WTC11 (cell line): ENCODE data around the gene SRSF2. TPM values are rescaled to one million over a fixed set of nuclear protein-coding genes. Genes with fewer than 3 reads are reported as not detected.

ENCODE experiments used
- ATAC-seq: fragments of 200-7000 bp; cut with Tn5 transposase; 2 replicates; pipeline ENCODE4 v1.10.0; 2021; ENCODE audit warnings: mild to moderate bottlenecking, moderate library complexity
- CTCF ChIA-PET: fragments of 300-600 bp; sonication (Branson Sonifier 250); formaldehyde crosslinking; loops from one replicate; lab custom pipeline; 2021; ENCODE audit warnings: antibody characterized with exemption; lab: Charles Lee
- POLR2A ChIA-PET: fragments of 350-600 bp; sonication (Branson Sonifier 250); formaldehyde crosslinking; loops from one replicate; lab custom pipeline; 2021; ENCODE audit warnings: antibody characterized with exemption; lab: Charles Lee
- DNase-seq: peaks from one replicate; pipeline ENCODE4 v3.0.0; 2021; ENCODE audit warnings: low spot score
- H3K27ac Mint-ChIP-seq: 2 replicates; pipeline ENCODE4 v1.8.0; 2021; ENCODE audit warnings: mixed read lengths
- H3K27me3 Mint-ChIP-seq: 2 replicates; pipeline ENCODE4 v1.8.0; 2021; ENCODE audit warnings: low read depth, mild to moderate bottlenecking, moderate library complexity, mixed read lengths
- H3K36me3 Mint-ChIP-seq: 2 replicates; pipeline ENCODE4 v1.8.0; 2021; ENCODE audit warnings: mixed read lengths
- H3K4me1 Mint-ChIP-seq: 2 replicates; pipeline ENCODE4 v1.8.0; 2022; ENCODE audit warnings: mixed read lengths
- H3K4me3 Mint-ChIP-seq: 2 replicates; pipeline ENCODE4 v1.8.0; 2021; ENCODE audit warnings: mild to moderate bottlenecking, moderate library complexity, mixed read lengths
- H3K9me3 Mint-ChIP-seq: 2 replicates; pipeline ENCODE4 v1.8.0; 2021; ENCODE audit warnings: mixed read lengths
- ELF4 ChIP-seq: sonication (generic); formaldehyde crosslinking; IDR thresholded peaks from 2 replicates; pipeline ENCODE4 v1.8.1; 2022; ENCODE audit warnings: low read depth, mild to moderate bottlenecking, moderate library complexity, missing genetic modification reagents
- EMX1 ChIP-seq: fragments of 250-450 bp; sonication (Bioruptor Pico); IDR thresholded peaks from 2 replicates; pipeline ENCODE4 v1.8.0; 2021; ENCODE audit warnings: mild to moderate bottlenecking
- FOXJ3 ChIP-seq: sonication (generic); formaldehyde crosslinking; IDR thresholded peaks from 2 replicates; pipeline ENCODE4 v1.9.0; 2021; ENCODE audit warnings: missing genetic modification reagents, mild to moderate bottlenecking, borderline replicate concordance
- FOXP1 ChIP-seq: sonication (generic); formaldehyde crosslinking; IDR thresholded peaks from 2 replicates; pipeline ENCODE4 v1.8.0; 2022; ENCODE audit warnings: missing genetic modification reagents, mild to moderate bottlenecking, moderate library complexity, borderline replicate concordance
- JAZF1 ChIP-seq: fragments of 250-450 bp; sonication (Bioruptor Pico); IDR thresholded peaks from 2 replicates; pipeline ENCODE4 v1.9.0; 2021; ENCODE audit warnings: moderate library complexity, mild to moderate bottlenecking, inconsistent platforms
- KAT7 ChIP-seq: sonication (generic); formaldehyde crosslinking; IDR thresholded peaks from 2 replicates; pipeline ENCODE4 v1.8.1; 2023; ENCODE audit warnings: missing genetic modification reagents, mild to moderate bottlenecking, borderline replicate concordance
- MXD4 ChIP-seq: fragments of 250-450 bp; sonication (Bioruptor Pico); IDR thresholded peaks from 2 replicates; pipeline ENCODE4 v1.8.0; 2021; ENCODE audit warnings: mild to moderate bottlenecking, moderate library complexity, borderline replicate concordance
- MYBL2 ChIP-seq: sonication (generic); formaldehyde crosslinking; IDR thresholded peaks from 2 replicates; pipeline ENCODE4 v1.8.1; 2023; ENCODE audit warnings: mild to moderate bottlenecking, moderate library complexity, missing genetic modification reagents
- NR3C1 ChIP-seq: sonication (generic); formaldehyde crosslinking; conservative IDR thresholded peaks from 2 replicates; pipeline ENCODE4 v1.8.1; 2023; ENCODE audit warnings: low read depth, mild to moderate bottlenecking, missing genetic modification reagents
- SMAD3 ChIP-seq: sonication (generic); formaldehyde crosslinking; IDR thresholded peaks from 2 replicates; pipeline ENCODE4 v1.8.0; 2022; ENCODE audit warnings: missing genetic modification reagents, mild to moderate bottlenecking, borderline replicate concordance
- TP53 ChIP-seq: sonication (generic); formaldehyde crosslinking; IDR thresholded peaks from 2 replicates; pipeline ENCODE4 v1.8.1; 2023; ENCODE audit warnings: mild to moderate bottlenecking, missing genetic modification reagents
- ZNF121 ChIP-seq: sonication (generic); formaldehyde crosslinking; IDR thresholded peaks from 2 replicates; pipeline ENCODE4 v1.8.0; 2023; ENCODE audit warnings: missing genetic modification reagents
- ZNF232 ChIP-seq: sonication (generic); formaldehyde crosslinking; IDR thresholded peaks from 2 replicates; pipeline ENCODE4 v1.8.0; 2022; ENCODE audit warnings: mild to moderate bottlenecking, missing genetic modification reagents
- ZNF396 ChIP-seq: fragments of 250-450 bp; sonication (Bioruptor Pico); IDR thresholded peaks from 2 replicates; pipeline ENCODE4 v1.8.0; 2021; ENCODE audit warnings: mild to moderate bottlenecking, moderate library complexity, borderline replicate concordance
- total RNA-seq: library from RNA; stranded (reverse); gene quantifications from 3 replicates; pipeline ENCODE4 v1.2.3, GENCODE V29; 2021
- TF ChIP-seq, protein P1 (sequence below): sonication (generic); formaldehyde crosslinking; IDR thresholded peaks from 2 replicates; pipeline ENCODE4 v1.8.1; 2023; ENCODE audit warnings: mild to moderate bottlenecking, missing genetic modification reagents, moderate library complexity
- TF ChIP-seq, protein P2 (sequence below): sonication (generic); formaldehyde crosslinking; IDR thresholded peaks from 2 replicates; pipeline ENCODE4 v1.8.0; 2022; ENCODE audit warnings: missing genetic modification reagents
- TF ChIP-seq, protein P3 (sequence below): sonication (generic); formaldehyde crosslinking; conservative IDR thresholded peaks from 2 replicates; pipeline ENCODE4 v1.8.1; 2023; ENCODE audit warnings: mild to moderate bottlenecking, low read depth, missing genetic modification reagents, moderate library complexity
- TF ChIP-seq, protein P4 (sequence below): fragments of 250-450 bp; sonication (Bioruptor Pico); IDR thresholded peaks from 2 replicates; pipeline ENCODE4 v1.9.0; 2021; ENCODE audit warnings: moderate library complexity, mild to moderate bottlenecking, inconsistent platforms, borderline replicate concordance
- TF ChIP-seq, protein P5 (sequence below): sonication (generic); formaldehyde crosslinking; IDR thresholded peaks from 2 replicates; pipeline ENCODE4 v1.8.0; 2023; ENCODE audit warnings: missing genetic modification reagents, mild to moderate bottlenecking, borderline replicate concordance

Gene SRSF2
- total RNA-seq, 1 experiment from 2014 or later = 355 TPM

DNA sequence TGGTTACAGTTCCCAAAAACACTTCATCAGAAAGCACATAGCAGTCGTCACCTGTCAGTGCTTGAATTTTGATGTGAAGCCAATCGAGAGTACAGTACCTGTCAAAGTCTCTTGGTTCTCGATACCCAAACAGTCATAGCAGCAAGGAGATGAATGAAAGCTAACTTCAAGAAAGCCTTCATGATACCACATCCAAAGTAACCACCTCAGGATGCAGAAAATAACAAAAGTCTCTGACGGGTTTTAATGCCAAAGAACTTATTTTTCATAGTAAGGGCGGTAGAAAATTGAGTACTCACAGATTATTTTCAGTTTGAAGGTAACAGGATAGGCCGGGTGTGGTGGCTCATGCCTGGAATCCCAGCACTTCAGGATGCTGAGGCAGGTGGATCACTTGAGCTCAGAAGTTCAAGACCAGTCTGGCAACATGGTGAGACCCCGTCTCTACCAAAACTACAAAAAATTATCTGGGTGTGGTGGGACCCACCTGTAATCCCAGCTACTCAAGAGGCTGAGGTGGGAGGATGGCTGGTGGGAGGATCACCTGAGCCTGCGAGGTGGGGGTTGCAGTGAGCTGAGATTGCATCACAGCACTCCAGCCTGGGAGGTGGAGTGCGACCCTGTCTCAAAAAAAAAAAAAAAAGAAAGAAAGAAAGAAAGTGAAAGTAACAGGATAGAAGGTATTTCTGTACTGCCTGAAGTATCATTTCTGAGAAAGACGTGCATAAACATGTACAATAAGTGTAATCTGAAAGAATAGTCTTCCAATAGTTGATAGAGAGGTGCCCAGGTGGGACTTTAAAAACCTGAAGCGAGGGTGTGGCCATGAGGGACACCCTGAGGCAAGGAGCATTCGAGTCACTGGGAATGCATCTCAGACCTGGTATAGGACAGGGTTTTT, 16.2 kb upstream of the SRSF2 start:
- TF ChIP-seq, protein P1, sequence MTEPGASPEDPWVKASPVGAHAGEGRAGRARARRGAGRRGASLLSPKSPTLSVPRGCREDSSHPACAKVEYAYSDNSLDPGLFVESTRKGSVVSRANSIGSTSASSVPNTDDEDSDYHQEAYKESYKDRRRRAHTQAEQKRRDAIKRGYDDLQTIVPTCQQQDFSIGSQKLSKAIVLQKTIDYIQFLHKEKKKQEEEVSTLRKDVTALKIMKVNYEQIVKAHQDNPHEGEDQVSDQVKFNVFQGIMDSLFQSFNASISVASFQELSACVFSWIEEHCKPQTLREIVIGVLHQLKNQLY (CRISPR knock-in tag) = no peak
- TF ChIP-seq ZNF121 (CRISPR knock-in tag) (no peak), ZNF232 (no peak)
- TF ChIP-seq, protein P2, sequence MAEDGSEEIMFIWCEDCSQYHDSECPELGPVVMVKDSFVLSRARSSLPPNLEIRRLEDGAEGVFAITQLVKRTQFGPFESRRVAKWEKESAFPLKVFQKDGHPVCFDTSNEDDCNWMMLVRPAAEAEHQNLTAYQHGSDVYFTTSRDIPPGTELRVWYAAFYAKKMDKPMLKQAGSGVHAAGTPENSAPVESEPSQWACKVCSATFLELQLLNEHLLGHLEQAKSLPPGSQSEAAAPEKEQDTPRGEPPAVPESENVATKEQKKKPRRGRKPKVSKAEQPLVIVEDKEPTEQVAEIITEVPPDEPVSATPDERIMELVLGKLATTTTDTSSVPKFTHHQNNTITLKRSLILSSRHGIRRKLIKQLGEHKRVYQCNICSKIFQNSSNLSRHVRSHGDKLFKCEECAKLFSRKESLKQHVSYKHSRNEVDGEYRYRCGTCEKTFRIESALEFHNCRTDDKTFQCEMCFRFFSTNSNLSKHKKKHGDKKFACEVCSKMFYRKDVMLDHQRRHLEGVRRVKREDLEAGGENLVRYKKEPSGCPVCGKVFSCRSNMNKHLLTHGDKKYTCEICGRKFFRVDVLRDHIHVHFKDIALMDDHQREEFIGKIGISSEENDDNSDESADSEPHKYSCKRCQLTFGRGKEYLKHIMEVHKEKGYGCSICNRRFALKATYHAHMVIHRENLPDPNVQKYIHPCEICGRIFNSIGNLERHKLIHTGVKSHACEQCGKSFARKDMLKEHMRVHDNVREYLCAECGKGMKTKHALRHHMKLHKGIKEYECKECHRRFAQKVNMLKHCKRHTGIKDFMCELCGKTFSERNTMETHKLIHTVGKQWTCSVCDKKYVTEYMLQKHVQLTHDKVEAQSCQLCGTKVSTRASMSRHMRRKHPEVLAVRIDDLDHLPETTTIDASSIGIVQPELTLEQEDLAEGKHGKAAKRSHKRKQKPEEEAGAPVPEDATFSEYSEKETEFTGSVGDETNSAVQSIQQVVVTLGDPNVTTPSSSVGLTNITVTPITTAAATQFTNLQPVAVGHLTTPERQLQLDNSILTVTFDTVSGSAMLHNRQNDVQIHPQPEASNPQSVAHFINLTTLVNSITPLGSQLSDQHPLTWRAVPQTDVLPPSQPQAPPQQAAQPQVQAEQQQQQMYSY (CRISPR knock-in tag) = no peak
- DNase-seq (no peak), ATAC-seq (no peak)
- no peaks in the 10 kb centered on the region for H3K27me3 Mint-ChIP-seq
- no peaks in the 10 kb centered on the region for H3K4me1 Mint-ChIP-seq
- POLR2A ChIA-PET = no interaction called here
- H3K9me3 Mint-ChIP-seq = no peaks in the 10 kb centered on the region
- peaks cover 22% of the 10 kb centered on the region for H3K36me3 Mint-ChIP-seq
- CTCF ChIA-PET = no interaction called here
- no peak overlapping the region for H3K4me3 Mint-ChIP-seq
- H3K27ac Mint-ChIP-seq = no peak overlapping the region

DNA sequence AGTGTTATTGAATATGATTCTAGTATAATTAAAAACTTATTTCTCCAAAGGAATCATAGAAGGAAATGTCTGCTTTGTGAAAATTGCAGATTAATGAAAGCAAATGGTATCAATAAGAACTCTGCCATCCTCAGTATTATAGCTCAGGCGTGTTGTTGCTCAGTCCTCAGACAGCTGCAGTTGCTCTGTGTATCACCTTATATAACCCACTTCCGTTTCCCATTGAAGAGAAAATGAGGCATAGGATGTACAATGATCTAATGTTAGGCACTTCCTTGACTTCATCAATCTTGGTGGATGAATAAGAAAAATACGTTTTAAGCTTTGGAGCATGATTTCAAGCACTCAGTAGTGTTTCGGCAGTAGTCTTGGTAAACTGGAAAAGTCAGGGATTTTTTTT, 14.9 kb upstream of the SRSF2 start:
- ATAC-seq (no peak), DNase-seq (no peak)
- ChIA-PET CTCF (interaction anchor here (0.7 kb wide), 1 partner anchor 38 kb away, joined by 3 read pairs; no protein-coding TSS in a partner anchor), POLR2A (no interaction called here)
- peaks cover 14% of the 10 kb centered on the region for H3K36me3 Mint-ChIP-seq
- H3K27me3 Mint-ChIP-seq = no peaks in the 10 kb centered on the region
- H3K4me1 Mint-ChIP-seq = no peaks in the 10 kb centered on the region
- H3K4me3 Mint-ChIP-seq = no peak overlapping the region
- no peaks in the 10 kb centered on the region for H3K9me3 Mint-ChIP-seq
- H3K27ac Mint-ChIP-seq = no peak overlapping the region
- TF ChIP-seq FOXJ3 (CRISPR knock-in tag) (no peak), NR3C1 (CRISPR knock-in tag) (no peak), ELF4 (CRISPR knock-in tag) (no peak), MXD4 (CRISPR knock-in tag) (no peak), FOXP1 (CRISPR knock-in tag) (no peak), KAT7 (CRISPR knock-in tag) (no peak), SMAD3 (CRISPR knock-in tag) (no peak), ZNF396 (no peak), EMX1 (CRISPR knock-in tag) (no peak), TP53 (CRISPR knock-in tag) (no peak), JAZF1 (no peak), MYBL2 (CRISPR knock-in tag) (no peak)
- TF ChIP-seq, protein P3, sequence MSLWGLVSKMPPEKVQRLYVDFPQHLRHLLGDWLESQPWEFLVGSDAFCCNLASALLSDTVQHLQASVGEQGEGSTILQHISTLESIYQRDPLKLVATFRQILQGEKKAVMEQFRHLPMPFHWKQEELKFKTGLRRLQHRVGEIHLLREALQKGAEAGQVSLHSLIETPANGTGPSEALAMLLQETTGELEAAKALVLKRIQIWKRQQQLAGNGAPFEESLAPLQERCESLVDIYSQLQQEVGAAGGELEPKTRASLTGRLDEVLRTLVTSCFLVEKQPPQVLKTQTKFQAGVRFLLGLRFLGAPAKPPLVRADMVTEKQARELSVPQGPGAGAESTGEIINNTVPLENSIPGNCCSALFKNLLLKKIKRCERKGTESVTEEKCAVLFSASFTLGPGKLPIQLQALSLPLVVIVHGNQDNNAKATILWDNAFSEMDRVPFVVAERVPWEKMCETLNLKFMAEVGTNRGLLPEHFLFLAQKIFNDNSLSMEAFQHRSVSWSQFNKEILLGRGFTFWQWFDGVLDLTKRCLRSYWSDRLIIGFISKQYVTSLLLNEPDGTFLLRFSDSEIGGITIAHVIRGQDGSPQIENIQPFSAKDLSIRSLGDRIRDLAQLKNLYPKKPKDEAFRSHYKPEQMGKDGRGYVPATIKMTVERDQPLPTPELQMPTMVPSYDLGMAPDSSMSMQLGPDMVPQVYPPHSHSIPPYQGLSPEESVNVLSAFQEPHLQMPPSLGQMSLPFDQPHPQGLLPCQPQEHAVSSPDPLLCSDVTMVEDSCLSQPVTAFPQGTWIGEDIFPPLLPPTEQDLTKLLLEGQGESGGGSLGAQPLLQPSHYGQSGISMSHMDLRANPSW = no peak
- TF ChIP-seq, protein P4, sequence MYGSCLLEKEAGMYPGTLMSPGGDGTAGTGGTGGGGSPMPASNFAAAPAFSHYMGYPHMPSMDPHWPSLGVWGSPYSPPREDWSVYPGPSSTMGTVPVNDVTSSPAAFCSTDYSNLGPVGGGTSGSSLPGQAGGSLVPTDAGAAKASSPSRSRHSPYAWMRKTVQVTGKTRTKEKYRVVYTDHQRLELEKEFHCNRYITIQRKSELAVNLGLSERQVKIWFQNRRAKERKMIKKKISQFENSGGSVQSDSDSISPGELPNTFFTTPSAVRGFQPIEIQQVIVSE = no peak
- TF ChIP-seq, protein P5, sequence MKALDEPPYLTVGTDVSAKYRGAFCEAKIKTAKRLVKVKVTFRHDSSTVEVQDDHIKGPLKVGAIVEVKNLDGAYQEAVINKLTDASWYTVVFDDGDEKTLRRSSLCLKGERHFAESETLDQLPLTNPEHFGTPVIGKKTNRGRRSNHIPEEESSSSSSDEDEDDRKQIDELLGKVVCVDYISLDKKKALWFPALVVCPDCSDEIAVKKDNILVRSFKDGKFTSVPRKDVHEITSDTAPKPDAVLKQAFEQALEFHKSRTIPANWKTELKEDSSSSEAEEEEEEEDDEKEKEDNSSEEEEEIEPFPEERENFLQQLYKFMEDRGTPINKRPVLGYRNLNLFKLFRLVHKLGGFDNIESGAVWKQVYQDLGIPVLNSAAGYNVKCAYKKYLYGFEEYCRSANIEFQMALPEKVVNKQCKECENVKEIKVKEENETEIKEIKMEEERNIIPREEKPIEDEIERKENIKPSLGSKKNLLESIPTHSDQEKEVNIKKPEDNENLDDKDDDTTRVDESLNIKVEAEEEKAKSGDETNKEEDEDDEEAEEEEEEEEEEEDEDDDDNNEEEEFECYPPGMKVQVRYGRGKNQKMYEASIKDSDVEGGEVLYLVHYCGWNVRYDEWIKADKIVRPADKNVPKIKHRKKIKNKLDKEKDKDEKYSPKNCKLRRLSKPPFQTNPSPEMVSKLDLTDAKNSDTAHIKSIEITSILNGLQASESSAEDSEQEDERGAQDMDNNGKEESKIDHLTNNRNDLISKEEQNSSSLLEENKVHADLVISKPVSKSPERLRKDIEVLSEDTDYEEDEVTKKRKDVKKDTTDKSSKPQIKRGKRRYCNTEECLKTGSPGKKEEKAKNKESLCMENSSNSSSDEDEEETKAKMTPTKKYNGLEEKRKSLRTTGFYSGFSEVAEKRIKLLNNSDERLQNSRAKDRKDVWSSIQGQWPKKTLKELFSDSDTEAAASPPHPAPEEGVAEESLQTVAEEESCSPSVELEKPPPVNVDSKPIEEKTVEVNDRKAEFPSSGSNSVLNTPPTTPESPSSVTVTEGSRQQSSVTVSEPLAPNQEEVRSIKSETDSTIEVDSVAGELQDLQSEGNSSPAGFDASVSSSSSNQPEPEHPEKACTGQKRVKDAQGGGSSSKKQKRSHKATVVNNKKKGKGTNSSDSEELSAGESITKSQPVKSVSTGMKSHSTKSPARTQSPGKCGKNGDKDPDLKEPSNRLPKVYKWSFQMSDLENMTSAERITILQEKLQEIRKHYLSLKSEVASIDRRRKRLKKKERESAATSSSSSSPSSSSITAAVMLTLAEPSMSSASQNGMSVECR = no peak
